ENCODE measurements around the gene TSPEAR.

Gene TSPEAR

GRCh38 chr21:44708213-44708865 lies 3.0 kb downstream of the TSPEAR start:
- Histone ChIP-seq H3K4me3 (ENCODE audit: extremely low read depth, insufficient read depth, low read length, poor library complexity, severe bottlenecking) (no peak overlapping the region), H3K36me3 (ENCODE audit: control insufficient read depth, insufficient read depth, low read length) (no peaks in the 10 kb centered on the region), H3K27ac (ENCODE audit: low read depth, low read length, severe bottlenecking) (no peak overlapping the region), H3K4me1 (ENCODE audit: control insufficient read depth, insufficient read depth, low read length, poor library complexity, severe bottlenecking) (peaks cover 15% of the 10 kb centered on the region), H3K9me3 (ENCODE audit: control insufficient read depth, low read length) (no peaks in the 10 kb centered on the region)
- WGBS, 2 experiments (ENCODE audit: insufficient coverage in 2 of 2) = 1 to 4% methylated on average over 9 to 11 of the region's 13 CpGs

DNA sequence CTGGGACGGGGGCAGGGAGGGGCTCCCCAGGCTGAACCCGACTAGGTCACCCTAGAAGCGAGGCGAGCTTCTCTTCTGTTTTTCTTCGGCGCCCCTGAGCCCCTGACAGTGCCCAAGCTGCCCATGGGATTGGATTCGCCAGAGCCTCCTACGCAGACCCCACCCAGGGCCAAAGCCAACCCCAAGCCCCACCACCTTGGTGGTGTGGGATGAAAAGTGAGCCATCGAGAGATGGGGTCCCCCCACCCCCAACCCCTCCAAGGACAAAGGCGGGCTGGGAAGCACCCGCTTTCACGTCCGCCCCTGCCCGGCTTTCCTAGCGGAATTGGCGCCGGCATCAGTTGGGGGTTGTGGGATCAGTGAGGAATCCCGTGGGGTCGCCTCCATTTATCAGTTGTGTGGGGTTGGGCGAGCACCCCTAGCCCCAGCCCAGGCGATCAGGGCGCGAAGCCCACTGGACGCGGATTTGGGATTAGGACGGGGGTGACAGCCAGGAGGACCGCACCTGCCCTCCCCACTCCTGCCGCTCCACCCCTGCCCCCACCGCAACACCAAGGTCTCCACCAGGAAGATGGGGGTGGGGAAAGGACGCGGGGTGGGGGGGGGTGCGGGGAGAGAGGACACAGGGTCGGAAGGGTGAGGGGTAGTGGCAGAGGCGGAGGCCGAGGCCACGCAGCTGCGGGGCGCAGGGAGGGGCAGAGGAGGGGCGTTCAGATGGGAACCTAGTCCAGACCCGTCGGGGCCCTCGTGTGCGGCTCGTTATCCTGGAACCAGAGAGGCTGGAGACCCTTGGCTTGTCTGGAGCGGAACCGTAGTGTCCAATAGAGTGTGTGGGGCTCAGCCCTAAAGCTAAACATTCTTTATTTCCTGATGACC lies 4.4 kb downstream of the TSPEAR start:
- H3K9me3 ChIP-seq (ENCODE audit: control insufficient read depth, low read length) = no peaks in the 10 kb centered on the region
- H3K4me3 ChIP-seq (ENCODE audit: extremely low read depth, insufficient read depth, low read length, poor library complexity, severe bottlenecking) = no peak overlapping the region
- peaks cover 15% of the 10 kb centered on the region for H3K4me1 ChIP-seq (ENCODE audit: control insufficient read depth, insufficient read depth, low read length, poor library complexity, severe bottlenecking)
- no peak overlapping the region for H3K27ac ChIP-seq (ENCODE audit: low read depth, low read length, severe bottlenecking)
- H3K36me3 ChIP-seq (ENCODE audit: control insufficient read depth, insufficient read depth, low read length) = no peaks in the 10 kb centered on the region
- 1 to 5% methylated on average over 17 to 20 of the region's 46 CpGs for WGBS, 2 experiments (ENCODE audit: insufficient coverage in 2 of 2)

- Histone ChIP-seq H3K27ac (ENCODE audit: low read depth, low read length, severe bottlenecking) (no peak overlapping the region), H3K9me3 (ENCODE audit: control insufficient read depth, low read length) (no peaks in the 10 kb centered on the region), H3K36me3 (ENCODE audit: control insufficient read depth, insufficient read depth, low read length) (no peaks in the 10 kb centered on the region), H3K4me3 (ENCODE audit: extremely low read depth, insufficient read depth, low read length, poor library complexity, severe bottlenecking) (no peak overlapping the region), H3K4me1 (ENCODE audit: control insufficient read depth, insufficient read depth, low read length, poor library complexity, severe bottlenecking) (peaks cover 9% of the 10 kb centered on the region)
- 3 to 5% methylated on average over 24 to 40 of the region's 54 CpGs for WGBS, 2 experiments (ENCODE audit: insufficient coverage in 2 of 2)
Measured at GRCh38 chr21:44706026-44706705, 5.2 kb downstream of the TSPEAR start.

DNA sequence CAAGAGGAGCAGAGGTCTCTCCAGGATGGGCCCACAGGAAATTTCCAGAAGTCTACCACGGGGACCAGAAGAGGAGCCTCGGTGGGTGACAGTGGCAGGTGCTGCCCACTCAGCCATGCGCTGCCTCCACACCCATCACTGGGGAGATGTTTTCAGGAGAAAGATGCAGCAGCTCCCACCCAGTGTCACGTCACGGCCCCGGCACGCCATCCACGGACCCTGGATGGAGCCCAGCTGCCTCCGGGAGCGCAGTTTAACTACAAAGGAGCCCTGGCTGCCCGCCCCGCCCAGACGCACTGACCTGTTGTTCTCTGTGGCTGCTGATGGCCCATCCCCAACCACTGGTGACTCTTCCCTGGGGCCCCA lies 6.8 kb downstream of the TSPEAR start:
- no peak overlapping the region for H3K4me3 ChIP-seq (ENCODE audit: extremely low read depth, insufficient read depth, low read length, poor library complexity, severe bottlenecking)
- H3K36me3 ChIP-seq (ENCODE audit: control insufficient read depth, insufficient read depth, low read length) = no peaks in the 10 kb centered on the region
- H3K4me1 ChIP-seq (ENCODE audit: control insufficient read depth, insufficient read depth, low read length, poor library complexity, severe bottlenecking) = peaks cover 5% of the 10 kb centered on the region
- no peaks in the 10 kb centered on the region for H3K9me3 ChIP-seq (ENCODE audit: control insufficient read depth, low read length)
- H3K27ac ChIP-seq (ENCODE audit: low read depth, low read length, severe bottlenecking) = no peak overlapping the region
- WGBS, 2 experiments (ENCODE audit: insufficient coverage in 2 of 2) = 27 to 31% methylated on average over 10 to 12 of the region's 13 CpGs

- no peak overlapping the region for H3K27ac ChIP-seq (ENCODE audit: low read depth, low read length, severe bottlenecking)
- H3K9me3 ChIP-seq (ENCODE audit: control insufficient read depth, low read length) = no peaks in the 10 kb centered on the region
- WGBS, 2 experiments (ENCODE audit: insufficient coverage in 2 of 2) = 50 to 54% methylated on average over 11 to 12 of the region's 13 CpGs
- H3K4me3 ChIP-seq (ENCODE audit: extremely low read depth, insufficient read depth, low read length, poor library complexity, severe bottlenecking) = no peak overlapping the region
- H3K36me3 ChIP-seq (ENCODE audit: control insufficient read depth, insufficient read depth, low read length) = no peaks in the 10 kb centered on the region
- H3K4me1 ChIP-seq (ENCODE audit: control insufficient read depth, insufficient read depth, low read length, poor library complexity, severe bottlenecking) = no peaks in the 10 kb centered on the region
Measured at GRCh38 chr21:44703731-44704635, 7.4 kb downstream of the TSPEAR start.

GRCh38 chr21:44702973-44703730 lies 8.2 kb downstream of the TSPEAR start:
- no peak overlapping the region for H3K27ac ChIP-seq (ENCODE audit: low read depth, low read length, severe bottlenecking)
- H3K9me3 ChIP-seq (ENCODE audit: control insufficient read depth, low read length) = no peaks in the 10 kb centered on the region
- no peak overlapping the region for H3K4me3 ChIP-seq (ENCODE audit: extremely low read depth, insufficient read depth, low read length, poor library complexity, severe bottlenecking)
- WGBS, 2 experiments (ENCODE audit: insufficient coverage in 2 of 2) = 68 to 77% methylated on average over 16 of the region's 16 CpGs
- peaks cover 4% of the 10 kb centered on the region for H3K4me1 ChIP-seq (ENCODE audit: control insufficient read depth, insufficient read depth, low read length, poor library complexity, severe bottlenecking)
- H3K36me3 ChIP-seq (ENCODE audit: control insufficient read depth, insufficient read depth, low read length) = no peaks in the 10 kb centered on the region

- H3K36me3 ChIP-seq (ENCODE audit: control insufficient read depth, insufficient read depth, low read length) = no peaks in the 10 kb centered on the region
- WGBS, 2 experiments (ENCODE audit: insufficient coverage in 2 of 2) = 79 to 85% methylated on average over 19 to 20 of the region's 22 CpGs
- no peaks in the 10 kb centered on the region for H3K9me3 ChIP-seq (ENCODE audit: control insufficient read depth, low read length)
- no peak overlapping the region for H3K27ac ChIP-seq (ENCODE audit: low read depth, low read length, severe bottlenecking)
- H3K4me3 ChIP-seq (ENCODE audit: extremely low read depth, insufficient read depth, low read length, poor library complexity, severe bottlenecking) = no peak overlapping the region
- H3K4me1 ChIP-seq (ENCODE audit: control insufficient read depth, insufficient read depth, low read length, poor library complexity, severe bottlenecking) = peaks cover 11% of the 10 kb centered on the region
Measured at GRCh38 chr21:44702111-44702972, 9.0 kb downstream of the TSPEAR start.

- WGBS, 2 experiments (ENCODE audit: insufficient coverage in 2 of 2) = 60 to 73% methylated on average over 8 to 12 of the region's 12 CpGs
- Histone ChIP-seq H3K27ac (ENCODE audit: low read depth, low read length, severe bottlenecking) (no peak overlapping the region), H3K36me3 (ENCODE audit: control insufficient read depth, insufficient read depth, low read length) (no peaks in the 10 kb centered on the region), H3K4me1 (ENCODE audit: control insufficient read depth, insufficient read depth, low read length, poor library complexity, severe bottlenecking) (peaks cover 11% of the 10 kb centered on the region), H3K9me3 (ENCODE audit: control insufficient read depth, low read length) (no peaks in the 10 kb centered on the region), H3K4me3 (ENCODE audit: extremely low read depth, insufficient read depth, low read length, poor library complexity, severe bottlenecking) (no peak overlapping the region)
Measured at GRCh38 chr21:44701541-44701940, 9.8 kb downstream of the TSPEAR start.

DNA sequence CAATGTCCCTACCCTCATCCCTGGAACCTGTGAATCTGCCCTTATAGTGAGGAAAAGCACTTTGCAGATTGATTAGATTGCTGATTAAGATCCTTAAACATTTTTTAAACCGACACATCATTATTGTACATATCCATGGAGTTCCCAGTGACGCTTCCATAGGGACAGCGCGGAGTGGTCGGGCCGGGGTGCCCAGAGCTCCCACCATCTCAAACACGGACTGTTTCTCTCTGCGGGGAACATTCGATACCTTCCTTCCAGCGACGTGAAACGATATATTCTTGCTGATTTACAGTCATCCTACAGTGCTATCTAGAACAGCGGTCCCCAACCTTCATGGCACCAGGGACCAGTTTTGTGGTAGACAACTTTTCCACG lies 10.4 kb downstream of the TSPEAR start:
- H3K4me3 ChIP-seq (ENCODE audit: extremely low read depth, insufficient read depth, low read length, poor library complexity, severe bottlenecking) = no peak overlapping the region
- peaks cover 11% of the 10 kb centered on the region for H3K4me1 ChIP-seq (ENCODE audit: control insufficient read depth, insufficient read depth, low read length, poor library complexity, severe bottlenecking)
- no peaks in the 10 kb centered on the region for H3K9me3 ChIP-seq (ENCODE audit: control insufficient read depth, low read length)
- H3K27ac ChIP-seq (ENCODE audit: low read depth, low read length, severe bottlenecking) = no peak overlapping the region
- no peaks in the 10 kb centered on the region for H3K36me3 ChIP-seq (ENCODE audit: control insufficient read depth, insufficient read depth, low read length)
- WGBS, 2 experiments (ENCODE audit: insufficient coverage in 2 of 2) = 85% methylated on average over 9 to 11 of the region's 14 CpGs

All from mesodermal cell (in vitro differentiated cells).